GM21717 (cell line): ENCODE data around the gene DRC3.
"Not testable (repeated sequence)": the region's sequence is repeated elsewhere in the genome, so short reads cannot be mapped to it uniquely, and the experiment has no call there.

Experiments
- ATAC-seq: cut with Tn5 transposase; IDR thresholded peaks from one replicate; pipeline ENCODE4 v1.9.1; 2021; ENCODE audit warnings: mild to moderate bottlenecking, moderate library complexity; ENCODE audit not compliant: unreplicated experiment

The DRC3 gene, protein sequence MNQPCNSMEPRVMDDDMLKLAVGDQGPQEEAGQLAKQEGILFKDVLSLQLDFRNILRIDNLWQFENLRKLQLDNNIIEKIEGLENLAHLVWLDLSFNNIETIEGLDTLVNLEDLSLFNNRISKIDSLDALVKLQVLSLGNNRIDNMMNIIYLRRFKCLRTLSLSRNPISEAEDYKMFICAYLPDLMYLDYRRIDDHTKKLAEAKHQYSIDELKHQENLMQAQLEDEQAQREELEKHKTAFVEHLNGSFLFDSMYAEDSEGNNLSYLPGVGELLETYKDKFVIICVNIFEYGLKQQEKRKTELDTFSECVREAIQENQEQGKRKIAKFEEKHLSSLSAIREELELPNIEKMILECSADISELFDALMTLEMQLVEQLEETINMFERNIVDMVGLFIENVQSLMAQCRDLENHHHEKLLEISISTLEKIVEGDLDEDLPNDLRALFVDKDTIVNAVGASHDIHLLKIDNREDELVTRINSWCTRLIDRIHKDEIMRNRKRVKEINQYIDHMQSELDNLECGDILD

DNA sequence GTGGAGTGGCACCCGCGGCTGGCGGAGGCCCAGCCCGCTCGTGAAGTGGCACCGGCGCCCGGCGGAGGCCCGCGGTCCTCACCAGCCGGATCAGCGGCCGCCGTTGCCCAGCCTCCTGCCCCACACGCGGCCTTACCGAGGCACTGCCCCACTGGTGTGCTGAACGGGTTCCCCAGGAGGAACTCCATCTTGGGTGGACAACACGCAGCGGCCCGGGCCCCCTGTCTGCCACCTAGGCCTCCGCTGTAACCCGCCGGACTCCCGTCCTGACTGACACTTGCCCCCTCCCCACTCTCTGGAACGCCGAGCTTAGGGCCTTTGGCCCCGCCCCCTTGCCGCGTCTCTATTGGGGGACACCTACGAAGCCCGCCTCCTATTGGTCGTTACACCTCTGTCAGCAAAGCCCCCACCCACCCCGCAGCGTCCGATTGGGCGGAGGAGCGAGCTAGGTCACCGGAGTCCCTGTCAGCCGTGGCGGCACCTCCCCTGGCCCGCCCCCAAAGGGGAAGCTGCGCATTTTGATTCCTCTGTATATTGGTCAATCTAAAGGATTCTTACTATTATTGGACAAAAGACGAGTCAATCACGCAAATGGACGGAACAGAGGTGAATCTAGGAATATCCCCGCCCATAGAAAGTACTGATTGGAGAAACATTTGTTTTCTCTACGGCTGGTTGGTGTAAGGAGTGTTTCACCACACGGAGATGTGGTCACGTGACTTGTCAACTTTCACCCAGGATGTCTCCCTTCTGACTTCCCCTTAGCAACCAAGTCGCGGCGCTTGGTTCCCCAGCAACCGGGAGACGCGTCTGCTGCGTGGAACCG lies at the start of gene DRC3, which contains the start of gene TOM1L2:
TSS of gene DRC3 (plus strand) at position 737 of the 826 bp plus-strand sequence. CDS start 4,737 bp downstream, outside the sequence.
TSS of gene TOM1L2 (minus strand) at position 275 of the 826 bp plus-strand sequence. CDS start at position 188, 87 bp downstream.
- peak; percentile 90 for ATAC-seq

DNA sequence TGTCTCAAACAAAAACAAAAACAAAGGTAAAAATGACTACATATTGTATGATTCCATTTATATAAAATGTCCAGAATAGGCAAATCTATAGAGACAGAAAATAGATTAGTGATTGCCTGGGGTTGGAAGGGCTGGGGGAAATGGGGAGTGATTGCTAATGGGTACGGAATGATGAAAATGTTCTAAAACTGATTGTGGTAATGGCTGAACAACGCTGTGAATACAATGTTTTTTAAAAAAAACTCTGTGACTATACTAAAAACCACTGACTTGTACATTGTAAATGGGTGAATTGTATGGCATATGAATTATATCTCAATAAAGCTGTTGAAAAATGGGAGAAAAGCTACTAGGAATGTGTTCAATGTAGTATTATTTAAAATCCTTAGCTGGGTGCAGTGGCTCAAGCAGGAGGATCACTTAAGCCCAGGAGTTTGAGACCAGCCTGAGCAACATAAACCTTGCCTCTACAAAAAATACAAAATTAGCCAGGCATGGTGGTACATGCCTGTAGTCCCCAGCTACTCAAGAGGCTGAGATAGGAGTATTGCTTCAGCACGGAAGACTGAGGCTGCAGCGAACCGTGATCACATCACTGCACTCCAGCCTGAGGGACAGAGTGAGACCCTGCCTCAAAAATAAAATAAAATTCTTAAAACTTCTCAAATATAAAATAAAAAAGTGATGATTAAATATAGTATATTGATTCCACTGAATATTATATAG lies 48.4 kb upstream of the DRC3 start:
- ATAC-seq, result no peak

DNA sequence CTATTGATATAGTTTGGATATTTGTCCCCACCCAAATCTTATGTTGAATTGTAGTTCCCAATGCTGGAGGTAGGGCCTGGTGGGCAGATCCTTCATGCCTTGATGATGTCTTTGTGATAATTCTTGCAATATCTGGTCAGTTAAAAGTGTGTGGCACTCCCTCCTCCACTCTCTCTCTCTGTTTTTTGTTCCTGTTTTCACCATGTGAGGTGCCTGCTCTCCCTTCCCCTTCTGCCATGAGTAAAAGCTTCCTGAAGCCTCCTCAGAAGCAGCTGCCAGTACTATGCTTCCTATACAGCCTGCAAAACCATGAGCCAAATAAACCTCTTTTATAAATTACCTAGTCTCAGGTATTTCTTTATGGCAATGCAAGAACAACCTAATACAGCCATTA lies 47.8 kb upstream of the DRC3 start:
- ATAC-seq, result no peak

DNA sequence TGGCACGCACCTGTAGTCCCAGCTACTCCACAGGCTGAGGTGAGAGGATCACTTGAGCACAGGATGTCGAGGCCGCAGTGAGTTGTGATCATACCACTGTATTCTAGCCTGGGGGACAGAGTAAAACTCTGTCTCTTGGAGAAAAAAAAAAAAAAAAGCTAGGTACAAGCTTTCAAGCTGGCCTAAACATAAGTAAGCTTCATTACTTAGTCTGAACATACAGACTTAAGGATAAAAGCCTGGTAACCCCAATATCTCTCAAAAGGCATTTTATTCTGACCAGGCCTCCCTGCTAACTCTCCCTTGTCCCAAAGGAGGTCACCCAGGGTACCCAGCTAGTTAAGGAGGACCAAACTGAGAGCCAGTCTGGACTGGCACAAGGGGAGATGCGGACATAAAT lies 46.6 kb upstream of the DRC3 start:
- ATAC-seq, result no peak

DNA sequence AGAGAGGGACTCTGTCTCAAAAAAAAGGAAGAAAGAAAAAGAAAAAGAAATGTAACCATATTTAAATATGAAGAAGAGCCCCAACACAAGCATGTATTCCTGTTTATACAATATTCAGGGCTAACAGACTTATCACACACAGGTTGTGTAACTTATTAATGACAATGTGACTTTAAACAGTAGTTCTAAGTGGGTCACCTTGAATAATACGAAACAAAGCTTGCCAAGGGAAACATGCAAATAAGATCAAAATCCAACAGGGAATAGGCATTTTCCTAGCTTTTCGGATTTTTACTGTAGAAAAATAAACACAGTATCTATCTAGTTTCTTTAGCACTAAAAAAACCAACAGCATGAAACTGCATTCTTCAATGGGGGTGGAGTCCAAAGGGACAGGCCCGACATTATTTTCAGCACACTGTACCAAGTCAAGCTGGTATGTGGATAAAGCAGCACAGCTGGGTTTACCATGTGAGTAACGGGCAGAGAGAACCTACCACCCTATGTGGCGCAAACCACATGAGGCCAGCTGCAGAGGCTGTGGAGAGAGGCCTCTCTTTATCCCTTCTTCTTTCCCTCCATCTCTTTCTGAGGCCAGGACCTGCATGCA lies 45.7 kb upstream of the DRC3 start:
- no peak for ATAC-seq

DNA sequence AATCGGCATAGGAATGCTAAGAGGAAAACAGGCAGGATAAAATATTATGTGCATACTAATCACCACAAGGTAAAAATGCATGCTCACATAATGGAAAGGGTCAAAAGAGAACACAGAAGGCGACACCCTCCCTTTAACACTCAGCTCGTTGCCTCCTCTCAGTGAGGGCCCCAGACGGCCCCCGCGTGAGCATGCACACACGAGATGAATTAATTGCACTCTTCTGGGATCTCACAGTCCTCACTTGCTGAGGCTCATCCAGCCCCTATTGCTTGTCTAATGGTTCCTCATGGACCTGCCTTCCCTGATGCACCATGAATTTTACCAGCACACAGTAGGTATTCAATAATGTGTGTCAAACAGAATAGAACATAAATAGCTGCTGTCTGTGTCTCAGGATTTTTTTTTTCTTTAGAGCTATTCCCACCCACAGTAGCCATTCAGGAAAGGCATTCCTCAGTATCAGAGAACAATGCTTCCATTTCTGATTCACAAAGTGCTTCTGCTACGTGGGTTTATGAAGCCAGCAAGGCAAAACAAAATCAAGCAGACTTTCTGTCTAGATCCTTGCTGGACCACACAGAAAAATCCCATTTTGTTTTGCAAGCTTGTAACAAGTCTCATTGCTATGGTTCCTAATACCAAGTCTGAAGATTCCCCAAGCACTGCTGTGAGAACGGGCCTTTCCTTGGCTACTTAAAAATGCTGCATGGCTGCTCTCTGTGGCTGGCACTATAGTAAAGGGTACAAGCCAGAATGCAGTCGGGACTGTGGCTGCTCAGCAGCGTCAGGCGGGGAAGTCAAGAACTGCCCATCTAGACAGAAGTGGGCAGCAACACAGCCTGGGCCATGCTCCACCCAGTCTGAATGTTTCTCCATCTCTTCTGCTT lies 44.0 kb upstream of the DRC3 start:
- ATAC-seq, result no peak

DNA sequence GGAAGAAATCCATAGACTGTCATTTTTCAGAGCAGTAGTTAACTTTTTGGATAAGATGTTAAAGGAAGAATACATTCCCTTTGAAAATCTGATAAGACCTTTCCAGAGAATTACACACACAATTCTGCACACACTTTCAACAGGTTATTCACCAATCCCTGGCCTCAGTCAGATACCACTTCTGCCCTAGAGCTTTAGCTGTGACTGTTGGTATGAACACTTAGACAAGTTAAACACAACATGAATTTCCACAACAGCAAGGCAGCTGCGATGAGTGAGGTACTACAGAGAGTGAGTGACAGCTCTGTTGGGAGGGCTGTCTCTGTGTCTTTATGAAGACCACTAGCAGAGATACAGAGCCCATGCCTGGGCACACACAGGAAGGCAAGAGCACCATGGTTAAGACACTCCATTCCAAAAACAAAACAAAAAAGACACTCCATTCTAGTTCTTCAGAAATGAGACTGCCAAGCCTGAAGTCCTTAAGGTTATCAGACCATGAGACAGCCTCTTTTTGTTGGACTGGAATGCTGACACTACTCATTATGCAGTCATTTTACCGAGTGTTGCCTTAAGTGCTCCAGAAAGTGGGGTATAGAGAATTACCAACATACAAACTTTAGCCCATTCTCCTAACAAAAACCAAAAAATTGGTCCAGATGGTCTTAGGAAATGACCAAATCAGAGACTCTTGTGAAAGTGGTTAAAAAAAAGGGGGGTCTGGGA lies 42.8 kb upstream of the DRC3 start:
- ATAC-seq, result no peak

DNA sequence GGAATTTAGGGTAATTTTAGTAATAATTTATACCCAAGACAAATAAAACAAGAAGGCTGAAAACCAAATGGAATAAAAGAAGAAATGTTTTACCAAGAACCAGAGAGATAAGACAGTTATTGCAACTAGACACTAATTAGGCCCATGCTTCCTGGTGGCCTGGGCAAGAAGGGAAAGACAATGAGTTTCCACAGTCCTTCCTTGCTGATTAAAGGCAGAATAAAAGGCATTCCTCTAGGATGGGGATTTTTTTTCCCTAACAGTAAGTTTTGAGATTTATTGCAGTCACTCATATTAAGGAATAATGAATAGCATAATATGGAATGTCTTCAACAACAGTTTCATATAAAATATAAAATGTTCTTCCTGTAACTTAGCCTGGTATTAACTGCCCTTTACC lies 42.0 kb upstream of the DRC3 start:
- ATAC-seq, result no peak

DNA sequence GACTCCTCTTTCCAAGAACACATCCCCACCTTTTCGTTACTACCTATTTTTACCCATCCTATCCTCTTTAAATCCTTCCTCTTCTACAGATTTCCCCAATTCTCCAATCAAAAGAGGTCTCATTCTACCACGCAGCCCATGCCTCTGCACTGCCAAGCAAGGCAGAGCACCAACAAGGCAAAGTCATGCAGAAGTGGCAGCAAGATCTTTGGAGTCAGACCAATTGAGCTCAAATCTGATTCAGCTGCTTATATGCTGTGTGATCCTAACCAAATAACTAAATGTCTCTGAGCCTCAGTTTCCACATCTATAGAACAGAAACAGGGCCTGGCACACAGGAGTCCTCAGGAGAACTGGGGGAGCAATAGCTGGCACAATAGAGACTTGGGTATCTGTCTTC lies 41.5 kb upstream of the DRC3 start:
- ATAC-seq, result no peak

DNA sequence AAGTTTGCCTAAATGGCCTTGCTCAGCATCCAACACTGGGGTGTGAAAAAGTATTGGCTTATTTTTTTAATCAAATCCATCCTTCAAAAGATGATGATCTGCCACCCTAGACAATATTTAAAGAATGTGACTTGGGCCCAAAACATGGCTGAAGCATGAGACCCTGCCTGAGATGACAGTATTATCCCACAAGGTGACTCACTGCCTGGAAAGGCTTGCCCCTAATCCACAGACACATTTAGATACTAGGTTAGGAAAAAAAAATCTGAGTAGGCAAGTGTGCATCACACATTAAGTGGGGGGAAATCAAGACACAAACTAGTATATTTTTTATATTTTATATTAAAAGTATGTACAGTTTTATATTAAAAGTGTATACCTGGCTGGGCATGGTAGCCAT lies 38.9 kb upstream of the DRC3 start:
- no peak for ATAC-seq

DNA sequence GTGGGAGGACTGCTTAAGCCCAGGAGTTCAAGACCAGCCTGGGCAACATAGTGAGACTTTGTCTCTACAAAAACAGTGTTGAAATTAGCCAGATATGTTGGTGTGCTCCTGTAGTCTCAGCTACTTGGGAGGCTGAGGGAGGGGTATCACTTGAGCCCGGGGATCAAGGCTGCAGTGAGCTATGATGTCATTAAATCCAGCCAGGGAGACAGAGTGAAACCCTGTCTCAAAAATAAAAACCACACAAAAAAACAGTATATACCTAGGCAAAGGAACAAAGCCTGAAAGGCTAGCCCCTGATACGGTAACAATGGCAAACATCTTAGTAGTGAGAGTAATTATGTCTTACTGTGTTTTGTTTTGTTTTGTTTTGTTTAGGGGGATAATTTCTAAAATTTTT lies 38.4 kb upstream of the DRC3 start:
- no peak for ATAC-seq

DNA sequence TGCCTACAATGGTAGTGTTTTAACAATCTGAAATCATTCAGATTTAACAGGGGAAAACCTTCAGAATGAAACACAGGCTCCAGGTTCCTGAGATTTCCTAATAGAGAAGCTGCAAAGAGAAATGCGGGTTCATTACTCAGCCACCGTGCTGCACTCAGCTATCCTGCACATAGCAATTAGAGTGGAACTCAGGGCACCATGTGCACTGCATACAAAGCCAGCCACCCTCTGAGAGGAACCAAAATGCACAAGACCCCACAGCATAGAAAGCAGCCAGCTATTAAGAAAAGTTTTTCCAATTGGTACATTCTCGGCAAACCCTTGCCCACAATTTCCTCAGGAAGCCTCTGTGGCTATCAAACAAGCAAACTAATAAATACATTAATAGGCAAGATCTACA lies 37.9 kb upstream of the DRC3 start:
- ATAC-seq, result no peak

DNA sequence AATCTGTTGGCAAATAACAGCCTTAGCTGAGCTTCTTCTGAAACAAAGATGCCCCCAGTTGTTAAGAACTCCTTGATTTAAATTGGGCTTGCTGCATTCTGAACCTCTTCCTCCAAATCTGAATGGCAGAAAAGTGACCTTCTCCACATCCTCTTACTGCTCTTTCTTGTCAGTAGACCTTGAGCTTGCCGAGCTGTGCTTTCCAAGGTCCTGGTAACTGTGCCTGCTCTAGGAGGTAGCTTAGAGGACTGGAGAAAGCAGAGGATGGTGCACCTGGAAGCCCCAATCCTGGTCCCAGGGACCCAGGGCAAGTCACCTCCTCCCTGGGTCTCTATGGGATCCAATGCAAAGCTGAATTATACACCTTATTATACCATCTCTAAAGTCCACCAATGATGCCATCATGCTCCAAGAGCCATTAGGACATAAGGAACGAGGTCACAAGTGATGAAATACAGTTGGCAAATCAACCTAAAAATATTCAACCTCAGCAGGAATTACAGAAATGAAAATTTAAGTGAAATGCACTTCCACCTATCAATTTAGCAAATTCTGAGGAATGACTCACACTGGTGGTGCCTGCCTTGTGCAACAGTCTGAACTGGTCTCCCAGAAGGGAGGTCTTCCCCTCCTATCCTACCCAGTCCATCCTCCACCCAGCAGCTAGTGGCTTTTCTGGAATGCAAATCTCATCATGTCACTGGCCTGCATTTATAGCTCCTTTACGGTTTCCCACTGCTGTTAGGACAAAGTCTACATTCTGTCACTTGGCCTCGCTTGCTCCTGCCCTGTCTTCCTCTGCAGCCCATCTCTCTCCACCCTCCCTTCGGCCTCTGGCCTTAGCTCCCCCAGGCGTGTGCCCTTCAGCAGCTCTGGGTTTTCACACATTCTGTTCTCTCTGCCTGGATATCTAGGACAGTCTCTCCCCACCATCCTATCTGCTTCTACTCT lies 37.1 kb upstream of the DRC3 start:
- ATAC-seq, result no peak

DNA sequence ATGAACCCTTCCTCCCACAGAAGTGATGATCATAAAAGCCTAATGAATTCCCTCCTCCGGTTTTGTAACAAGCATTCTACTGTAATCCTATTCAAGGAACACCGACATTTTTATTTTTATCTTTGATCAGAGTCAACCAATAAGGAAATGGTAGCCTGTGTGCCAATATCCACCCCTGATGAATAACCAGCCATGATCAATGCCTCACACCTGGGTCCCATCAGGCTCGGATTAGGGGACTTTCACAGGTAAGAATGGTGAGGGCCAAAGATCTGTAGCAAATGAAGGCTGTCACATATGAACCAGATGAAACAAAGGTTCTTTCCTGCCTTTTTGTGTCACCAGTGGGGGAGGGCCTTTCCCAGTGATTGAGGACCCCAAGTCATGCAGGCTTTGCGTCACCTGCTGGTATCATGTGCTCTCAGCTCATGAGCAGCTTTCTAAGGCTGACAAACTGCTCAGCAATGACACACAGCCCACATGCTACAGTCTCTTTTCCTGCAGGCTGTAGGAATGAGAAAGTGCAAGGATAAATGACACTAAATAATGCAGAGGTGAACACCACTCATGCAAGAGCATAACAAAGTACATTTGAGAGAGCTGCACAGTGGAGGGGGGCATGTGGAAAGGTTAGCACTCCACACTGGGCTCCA lies 35.3 kb upstream of the DRC3 start:
- ATAC-seq, result no peak

DNA sequence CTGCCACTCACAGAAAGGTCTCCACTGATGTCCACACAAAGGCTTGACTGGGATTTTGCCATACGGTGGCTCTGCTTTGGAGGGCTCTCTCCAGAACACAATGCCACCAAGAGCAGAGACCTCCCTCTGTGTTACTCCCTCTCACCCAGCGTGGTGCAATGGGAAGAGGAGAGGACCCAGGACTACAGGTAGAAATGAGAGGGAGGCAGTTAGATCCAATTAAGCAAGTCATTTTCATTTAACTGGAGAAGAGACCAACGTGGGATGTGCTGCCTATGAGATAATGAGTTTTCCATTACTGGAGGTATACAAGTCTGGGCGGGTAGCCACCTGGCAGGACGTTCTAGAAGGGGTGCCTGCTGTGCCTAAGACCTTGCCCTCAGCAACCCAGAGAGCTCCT lies 34.7 kb upstream of the DRC3 start:
- no peak for ATAC-seq

DNA sequence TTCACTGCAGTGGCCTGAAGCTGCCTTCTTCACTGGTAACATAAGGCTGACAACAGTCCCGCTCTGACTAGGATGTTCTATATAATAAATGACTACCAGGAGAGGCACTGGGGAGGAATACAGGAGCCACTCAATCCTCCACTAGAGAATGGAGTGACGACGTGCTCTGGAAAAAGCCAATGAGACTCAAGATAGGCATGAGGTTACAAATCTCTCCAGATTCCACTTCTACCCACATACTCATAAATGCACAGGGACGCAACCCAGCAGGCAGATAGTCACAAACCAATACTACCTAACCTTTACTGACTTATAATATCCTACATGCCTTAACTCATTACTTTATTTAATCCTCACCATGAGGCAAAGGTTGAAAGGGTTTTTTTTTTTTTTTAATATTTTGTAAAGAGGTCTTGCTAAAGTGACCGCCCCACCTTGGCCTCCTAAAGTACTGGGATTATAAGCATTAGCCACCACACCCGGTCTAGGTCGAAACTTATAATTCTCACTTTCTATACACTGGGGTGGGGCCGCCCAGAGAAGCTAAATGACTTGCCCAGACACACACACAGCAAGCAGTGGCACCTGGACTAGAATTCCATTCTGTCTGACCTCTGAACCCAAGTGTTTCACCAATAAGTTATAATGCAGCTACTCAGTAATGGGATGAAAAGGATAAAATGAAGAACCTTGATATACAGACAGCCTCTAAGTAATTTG lies 34.1 kb upstream of the DRC3 start:
- ATAC-seq, result no peak

DNA sequence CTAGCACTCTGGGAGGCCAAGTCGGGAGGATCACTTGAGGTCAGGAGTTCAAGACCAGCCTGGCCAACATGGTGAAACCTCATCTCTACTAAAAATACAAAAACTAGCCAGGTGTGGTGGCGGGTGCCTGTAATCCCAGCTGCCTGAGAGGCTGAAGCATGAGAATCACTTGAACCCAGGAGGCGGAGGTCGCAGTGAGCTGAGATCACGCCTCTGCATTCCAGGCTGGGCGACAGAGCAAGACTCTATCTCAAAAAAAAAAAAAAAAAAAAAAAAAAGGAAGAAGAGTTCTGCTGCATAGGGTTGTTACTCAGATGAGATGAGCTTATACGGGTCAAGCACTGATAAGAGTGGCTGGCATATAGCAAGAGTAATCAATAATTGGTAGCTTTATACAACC lies 32.7 kb upstream of the DRC3 start:
- not testable (repeated sequence) for ATAC-seq
